GM12878 (cell line): Measurements from ENCODE around the gene COQ2. TPM values are rescaled to one million over a fixed set of nuclear protein-coding genes. Genes with fewer than 3 reads are reported as not detected.

Experiments
- ATAC-seq: fragments of 200-7000 bp; cut with Tn5 transposase; 3 replicates; pipeline ENCODE4 v1.9.1; 2020; ENCODE audit warnings: mild to moderate bottlenecking, moderate library complexity
- BruUV-seq: library from RNA; stranded (reverse); fragments of 400-500 nt; replicated peaks from 2 replicates; lab custom pipeline; 2021; lab: Mats Ljungman, UMichigan
- CTCF ChIA-PET: fragments of 300-600 bp; sonication (Branson Sonifier 250); formaldehyde crosslinking; extraction: SDS; loops from one replicate; lab custom pipeline; 2021; ENCODE audit warnings: inconsistent platforms; lab: Yijun Ruan, JAX
- POLR2A ChIA-PET: fragments of 350-600 bp; formaldehyde crosslinking; extraction: SDS; loops from one replicate; lab custom pipeline; 2021; ENCODE audit warnings: inconsistent platforms; lab: Charles Lee
- RAD21 ChIA-PET: fragments of 300-600 bp; sonication (Branson Sonifier 250); formaldehyde crosslinking; loops from one replicate; lab custom pipeline; 2023; ENCODE audit warnings: antibody characterized with exemption; ENCODE audit not compliant: unreplicated experiment; lab: Charles Lee
- SMC1A ChIA-PET: fragments of 300-600 bp; sonication (Branson Sonifier 250); formaldehyde crosslinking; loops from one replicate; lab custom pipeline; 2023; ENCODE audit not compliant: unreplicated experiment, uncharacterized antibody; lab: Charles Lee
- DNase-seq: peaks from one replicate; pipeline ENCODE4 v3.0.0-alpha.2; 2011; ENCODE audit warnings: low read depth, low spot score
- FAIRE-seq: peaks from 3 replicates; lab custom pipeline; 2011; peaks lifted over from hg19 to GRCh38; lab: Jason Lieb, UNC
- H2AFZ ChIP-seq: 2 replicates; pipeline ENCODE4 v1.6.0; 2011; ENCODE audit warnings: low read depth, low read length, control low read depth; ENCODE audit not compliant: control insufficient read depth
- H3K27ac ChIP-seq: 2 replicates; pipeline ENCODE4 v1.5.1; 2011; ENCODE audit warnings: control low read depth; ENCODE audit not compliant: control insufficient read depth, insufficient read depth
- H3K27me3 ChIP-seq, 2 experiments: replicated peaks in 1 of 2; 2 replicates each; pipeline versions ENCODE4 v1.6.0 to v1.6.1; 2011; ENCODE audit warnings: low read length in 1 of 2; ENCODE audit not compliant: control insufficient read depth in 2 of 2, insufficient read depth in 2 of 2
- H3K36me3 ChIP-seq, 2 experiments: 2 replicates each; pipeline ENCODE4 v1.5.1; 2011; ENCODE audit warnings: low read length in 1 of 2; ENCODE audit not compliant: control insufficient read depth in 2 of 2, insufficient read depth in 2 of 2
- H3K4me1 ChIP-seq: 2 replicates; pipeline ENCODE4 v1.6.1; 2011; ENCODE audit warnings: mild to moderate bottlenecking, low read length, moderate library complexity, mixed read lengths; ENCODE audit not compliant: control insufficient read depth, insufficient read depth
- H3K4me2 ChIP-seq: 2 replicates; pipeline ENCODE4 v1.6.0; 2011; ENCODE audit warnings: control low read depth; ENCODE audit not compliant: control insufficient read depth, insufficient read depth
- H3K4me3 ChIP-seq: fragments of 200-600 bp; sonication (generic); 2 replicates; pipeline ENCODE4 v1.5.1; 2016
- H3K79me2 ChIP-seq: 2 replicates; pipeline ENCODE4 v1.6.0; 2011; ENCODE audit warnings: low read length; ENCODE audit not compliant: control insufficient read depth, insufficient read depth
- H3K9ac ChIP-seq: 2 replicates; pipeline ENCODE4 v1.8.0; 2011; ENCODE audit warnings: low read length, control low read depth, mixed read lengths; ENCODE audit not compliant: control insufficient read depth, insufficient read depth
- H3K9me3 ChIP-seq: replicated peaks from 3 replicates; pipeline ENCODE4 v1.5.1; 2011; ENCODE audit warnings: mild to moderate bottlenecking, low read length; ENCODE audit not compliant: control insufficient read depth, insufficient read depth
- H4K20me1 ChIP-seq: 2 replicates; pipeline ENCODE4 v1.6.0; 2011; ENCODE audit not compliant: control insufficient read depth, insufficient read depth
- BRCA1 ChIP-seq: IDR thresholded peaks from 2 replicates; pipeline ENCODE4 v1.6.1; 2011; ENCODE audit warnings: low read depth, low read length, improper control_type of control experiment
- CBFB ChIP-seq: IDR thresholded peaks from 2 replicates; pipeline ENCODE4 v1.6.1; 2016; ENCODE audit warnings: antibody characterized with exemption, low read depth
- EED ChIP-seq: sonication (generic); IDR thresholded peaks from 2 replicates; pipeline ENCODE4 v1.6.1; 2016; ENCODE audit warnings: antibody characterized with exemption, low read depth
- ETV6 ChIP-seq, 2 experiments: fragments of 450-650 bp in 1 of 2; IDR thresholded peaks in 1 of 2; conservative IDR thresholded peaks in 1 of 2; 2 replicates each; pipeline ENCODE4 v1.6.1; 2014; ENCODE audit warnings: antibody characterized with exemption in 1 of 2, borderline replicate concordance in 1 of 2, low read depth in 1 of 2, mild to moderate bottlenecking in 1 of 2, moderate library complexity in 1 of 2
- IKZF1 ChIP-seq: fragments of 450-650 bp; conservative IDR thresholded peaks from 2 replicates; pipeline ENCODE4 v1.6.1; 2017; ENCODE audit warnings: antibody characterized with exemption, mild to moderate bottlenecking
- MLLT1 ChIP-seq: fragments of 450-650 bp; IDR thresholded peaks from 2 replicates; pipeline ENCODE4 v1.6.1; 2016; ENCODE audit warnings: mild to moderate bottlenecking
- MXI1 ChIP-seq: fragments of 150-350 bp; IDR thresholded peaks from 2 replicates; pipeline ENCODE4 v1.6.1; 2011; ENCODE audit warnings: low read depth, mild to moderate bottlenecking, inconsistent platforms, low read length, improper control_type of control experiment
- RAD51 ChIP-seq: fragments of 450-650 bp; IDR thresholded peaks from 2 replicates; pipeline ENCODE4 v1.6.1; 2016; ENCODE audit warnings: moderate library complexity, mild to moderate bottlenecking, inconsistent platforms
- SMARCA5 ChIP-seq: fragments of 450-650 bp; IDR thresholded peaks from 2 replicates; pipeline ENCODE4 v1.6.1; 2017; ENCODE audit warnings: mild to moderate bottlenecking
- STAT3 ChIP-seq: IDR thresholded peaks from 2 replicates; pipeline ENCODE4 v1.6.1; 2011; ENCODE audit warnings: low read depth, low read length, improper control_type of control experiment
- WGBS: methylation state at CpG from one replicate; pipeline ENCODE4 v1.1.6; 2016; ENCODE audit warnings: low lambda C conversion rate; ENCODE audit not compliant: insufficient replicate concordance, insufficient coverage; ENCODE audit errors: missing lambda C conversion rate; 5-methylcytosine and 5-hydroxymethylcytosine counted together
- in situ Hi-C: fragments of 300-500 bp; cut with MboI; formaldehyde crosslinking; loops from 9 replicates; pipeline ENCODE4 v1.14.3; 2018; ENCODE audit warnings: mixed read lengths
- intact Hi-C: fragments of 100-400 bp; cut with micrococcal nuclease; formaldehyde crosslinking; loops from one replicate; pipeline ENCODE4 v1.14.2; 2022; ENCODE audit not compliant: unreplicated experiment
- polyA plus RNA-seq, 11 experiments: library from polyadenylated mRNA; depleted of rRNA in 4 of 11; unstranded in 6 of 11; stranded (reverse) in 5 of 11; fragments of >200 nt; fragmentation: Nextera tagmentation in 4 of 11; fragmentation: Illumina TruSeq in 1 of 11; extraction: Ambion mirVana in 4 of 11; extraction: Trizol in 1 of 11; gene quantifications; 1 replicate in 1 of 11; 2 replicates in 10 of 11; pipeline versions ENCODE4 v1.2.1 to v1.2.3, GENCODE V29; 2011 to 2016; ENCODE audit warnings: inconsistent platforms in 2 of 11, missing spikeins in 2 of 11, low read depth in 1 of 11
- total RNA-seq, 4 experiments: library from RNA; depleted of rRNA in 3 of 4; stranded (reverse); fragments of >200 nt in 3 of 4; fragmentation: Illumina TruSeq in 1 of 4; extraction: Trizol in 1 of 4; gene quantifications; 2 replicates each; pipeline versions ENCODE4 v1.2.1 to v1.2.3, GENCODE V29; 2013 to 2021
- TF ChIP-seq, protein P1 (sequence below): IDR thresholded peaks from 2 replicates; pipeline ENCODE4 v1.6.1; 2011; ENCODE audit warnings: low read depth, mild to moderate bottlenecking, low read length, moderate library complexity, borderline replicate concordance; ENCODE audit errors: extremely low read depth
- TF ChIP-seq, protein P2 (sequence below): fragments of 450-650 bp; IDR thresholded peaks from 2 replicates; pipeline ENCODE4 v1.6.1; 2016; ENCODE audit warnings: mild to moderate bottlenecking, moderate library complexity, borderline replicate concordance
- TF ChIP-seq, protein P3 (sequence below), 3 experiments: IDR thresholded peaks in 2 of 3; conservative IDR thresholded peaks in 1 of 3; 2 replicates each; pipeline ENCODE4 v1.5.1; 2011; ENCODE audit warnings: low read depth in 3 of 3, low read length in 3 of 3, mild to moderate bottlenecking in 3 of 3, control low read depth in 2 of 3, moderate library complexity in 2 of 3, inconsistent platforms in 1 of 3, mixed read lengths in 1 of 3; ENCODE audit not compliant: control insufficient read depth in 2 of 3, insufficient read depth in 1 of 3; ENCODE audit errors: extremely low read depth in 1 of 3

Gene COQ2
- total and polyA plus RNA-seq, 10 of the 15 experiments (the other 5 are each of a cell fraction or from before 2014, with no cell fraction given) = 5.0 to 46.7 (median 19.1) TPM

- H3K4me3 ChIP-seq = no peak overlapping the region
- in situ Hi-C loops (loop anchor here (10.0 kb wide), 1 partner anchor 178 kb away; no protein-coding TSS in a partner anchor), intact Hi-C loops (loop anchor here (1.0 to 2.0 kb wide), 2 partner anchors 36 to 178 kb away; no protein-coding TSS in a partner anchor)
- ChIA-PET POLR2A (interaction anchor here (0.7 to 5.0 kb wide), 5 partner anchors 19 to 40 kb away, joined by 3 to 21 read pairs (median 3); no protein-coding TSS in a partner anchor), RAD21 (interaction anchor here (0.6 to 7.8 kb wide), 21 partner anchors 12 to 347 kb away, joined by 3 to 64 read pairs (median 5); partner anchors contain the start of genes COPS4, COQ2 and PLAC8), CTCF (interaction anchor here (0.6 to 4.7 kb wide), 33 partner anchors 9 to 198 kb away, joined by 3 to 51 read pairs (median 5); partner anchors contain the start of genes COQ2 and PLAC8), SMC1A (interaction anchor here (0.8 to 8.6 kb wide), 23 partner anchors 9 to 400 kb away, joined by 3 to 145 read pairs (median 8); partner anchors contain the start of genes COQ2 and PLAC8)
- no peaks in the 10 kb centered on the region for H4K20me1 ChIP-seq
- no peaks in the 10 kb centered on the region for H3K27me3 ChIP-seq
- 39% methylated on average over 7 of the region's 7 CpGs for WGBS
- no peak overlapping the region for H3K4me2 ChIP-seq
- no peak overlapping the region for H3K9ac ChIP-seq
- H3K9me3 ChIP-seq = no peaks in the 10 kb centered on the region; the same call in 2 of the 3 replicates
- no peak for DNase-seq
- no peak for FAIRE-seq
- no peak overlapping the region for H2AFZ ChIP-seq
- H3K27ac ChIP-seq = no peak overlapping the region
- H3K36me3 ChIP-seq = peaks cover 0 to under 1% of the 10 kb centered on the region in 2 experiments; a peak in 1 of 4 replicates
- no TSS peak for BruUV-seq
- H3K79me2 ChIP-seq = no peaks in the 10 kb centered on the region
- H3K4me1 ChIP-seq = peaks cover 13% of the 10 kb centered on the region; the same call in 1 of the 2 replicates
- peak; percentile 83 for ATAC-seq
- TF ChIP-seq, protein P1, sequence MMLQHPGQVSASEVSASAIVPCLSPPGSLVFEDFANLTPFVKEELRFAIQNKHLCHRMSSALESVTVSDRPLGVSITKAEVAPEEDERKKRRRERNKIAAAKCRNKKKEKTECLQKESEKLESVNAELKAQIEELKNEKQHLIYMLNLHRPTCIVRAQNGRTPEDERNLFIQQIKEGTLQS = no peak
- TF ChIP-seq SMARCA5 (peak; percentile 68; the same call in 1 of the 2 replicates), RAD51 (0 out of 2 replicates have a peak, but pooled peaks have one; percentile 9), CBFB (0 out of 2 replicates have a peak, but pooled peaks have one; percentile 18), STAT3 (no peak), MXI1 (no peak), IKZF1 (peak; percentile 38), EED (0 out of 2 replicates have a peak, but pooled peaks have one; percentile 29), ETV6 (conservative IDR thresholded peaks at IDR 0.05 in 1 of 2, IDR thresholded peaks at IDR 0.05 in 1 of 2; ENCODE audit: borderline replicate concordance in 1 of 2, low read depth in 1 of 2) (0 out of 4 replicates have a peak, but pooled peaks of 1 of the 2 experiments have one; percentile 27), MLLT1 (peak; percentile 27; the same call in 1 of the 2 replicates), BRCA1 (no peak)
- TF ChIP-seq, protein P2, sequence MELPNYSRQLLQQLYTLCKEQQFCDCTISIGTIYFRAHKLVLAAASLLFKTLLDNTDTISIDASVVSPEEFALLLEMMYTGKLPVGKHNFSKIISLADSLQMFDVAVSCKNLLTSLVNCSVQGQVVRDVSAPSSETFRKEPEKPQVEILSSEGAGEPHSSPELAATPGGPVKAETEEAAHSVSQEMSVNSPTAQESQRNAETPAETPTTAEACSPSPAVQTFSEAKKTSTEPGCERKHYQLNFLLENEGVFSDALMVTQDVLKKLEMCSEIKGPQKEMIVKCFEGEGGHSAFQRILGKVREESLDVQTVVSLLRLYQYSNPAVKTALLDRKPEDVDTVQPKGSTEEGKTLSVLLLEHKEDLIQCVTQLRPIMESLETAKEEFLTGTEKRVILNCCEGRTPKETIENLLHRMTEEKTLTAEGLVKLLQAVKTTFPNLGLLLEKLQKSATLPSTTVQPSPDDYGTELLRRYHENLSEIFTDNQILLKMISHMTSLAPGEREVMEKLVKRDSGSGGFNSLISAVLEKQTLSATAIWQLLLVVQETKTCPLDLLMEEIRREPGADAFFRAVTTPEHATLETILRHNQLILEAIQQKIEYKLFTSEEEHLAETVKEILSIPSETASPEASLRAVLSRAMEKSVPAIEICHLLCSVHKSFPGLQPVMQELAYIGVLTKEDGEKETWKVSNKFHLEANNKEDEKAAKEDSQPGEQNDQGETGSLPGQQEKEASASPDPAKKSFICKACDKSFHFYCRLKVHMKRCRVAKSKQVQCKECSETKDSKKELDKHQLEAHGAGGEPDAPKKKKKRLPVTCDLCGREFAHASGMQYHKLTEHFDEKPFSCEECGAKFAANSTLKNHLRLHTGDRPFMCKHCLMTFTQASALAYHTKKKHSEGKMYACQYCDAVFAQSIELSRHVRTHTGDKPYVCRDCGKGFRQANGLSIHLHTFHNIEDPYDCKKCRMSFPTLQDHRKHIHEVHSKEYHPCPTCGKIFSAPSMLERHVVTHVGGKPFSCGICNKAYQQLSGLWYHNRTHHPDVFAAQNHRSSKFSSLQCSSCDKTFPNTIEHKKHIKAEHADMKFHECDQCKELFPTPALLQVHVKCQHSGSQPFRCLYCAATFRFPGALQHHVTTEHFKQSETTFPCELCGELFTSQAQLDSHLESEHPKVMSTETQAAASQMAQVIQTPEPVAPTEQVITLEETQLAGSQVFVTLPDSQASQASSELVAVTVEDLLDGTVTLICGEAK = no peak
- TF ChIP-seq, protein P3, sequence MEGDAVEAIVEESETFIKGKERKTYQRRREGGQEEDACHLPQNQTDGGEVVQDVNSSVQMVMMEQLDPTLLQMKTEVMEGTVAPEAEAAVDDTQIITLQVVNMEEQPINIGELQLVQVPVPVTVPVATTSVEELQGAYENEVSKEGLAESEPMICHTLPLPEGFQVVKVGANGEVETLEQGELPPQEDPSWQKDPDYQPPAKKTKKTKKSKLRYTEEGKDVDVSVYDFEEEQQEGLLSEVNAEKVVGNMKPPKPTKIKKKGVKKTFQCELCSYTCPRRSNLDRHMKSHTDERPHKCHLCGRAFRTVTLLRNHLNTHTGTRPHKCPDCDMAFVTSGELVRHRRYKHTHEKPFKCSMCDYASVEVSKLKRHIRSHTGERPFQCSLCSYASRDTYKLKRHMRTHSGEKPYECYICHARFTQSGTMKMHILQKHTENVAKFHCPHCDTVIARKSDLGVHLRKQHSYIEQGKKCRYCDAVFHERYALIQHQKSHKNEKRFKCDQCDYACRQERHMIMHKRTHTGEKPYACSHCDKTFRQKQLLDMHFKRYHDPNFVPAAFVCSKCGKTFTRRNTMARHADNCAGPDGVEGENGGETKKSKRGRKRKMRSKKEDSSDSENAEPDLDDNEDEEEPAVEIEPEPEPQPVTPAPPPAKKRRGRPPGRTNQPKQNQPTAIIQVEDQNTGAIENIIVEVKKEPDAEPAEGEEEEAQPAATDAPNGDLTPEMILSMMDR (IDR thresholded peaks at IDR 0.05 in 2 of 3, conservative IDR thresholded peaks at IDR 0.05 in 1 of 3; ENCODE audit: control insufficient read depth in 2 of 3, extremely low read depth in 1 of 3, insufficient read depth in 1 of 3, low read depth in 3 of 3, low read length in 3 of 3) = peak; percentile 82 to 86 (median 84)
Observed at GRCh38 chr4:83252782-83253405, 31.7 kb downstream of the COQ2 start.
